ENCODE measurements around the gene ZNF780A.

Gene ZNF780A

DNA sequence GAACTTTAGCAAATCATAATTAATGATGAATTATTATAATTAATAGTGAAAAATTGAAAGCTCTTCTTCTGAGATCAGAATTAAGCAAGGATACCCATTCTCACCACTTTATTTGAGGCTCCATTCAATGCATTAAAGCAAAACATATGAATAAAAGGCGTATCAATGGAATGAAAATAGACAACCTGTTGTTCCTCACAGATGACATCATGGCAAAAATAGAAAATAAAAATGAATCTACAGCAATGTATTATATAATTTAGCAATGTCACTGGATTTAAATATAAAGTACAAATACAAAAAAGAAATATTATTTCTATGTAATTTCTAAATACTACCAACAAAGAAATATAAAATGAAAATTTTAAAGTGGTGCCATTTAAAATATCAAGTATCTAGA, 11.1 kb upstream of the ZNF780A start:
- H3K27ac ChIP-seq (ENCODE audit: extremely low read depth, low read depth, low read length) = no peak overlapping the region
- H3K9me3 ChIP-seq (ENCODE audit: control insufficient read depth, insufficient read depth, low read depth, low read length) = peaks cover 6% of the 10 kb centered on the region
- CTCF ChIA-PET = interaction anchor here (0.6 to 1.2 kb wide), 2 partner anchors 37 to 239 kb away, joined by 4 read pairs; no protein-coding TSS in a partner anchor
- TF ChIP-seq, protein P1, sequence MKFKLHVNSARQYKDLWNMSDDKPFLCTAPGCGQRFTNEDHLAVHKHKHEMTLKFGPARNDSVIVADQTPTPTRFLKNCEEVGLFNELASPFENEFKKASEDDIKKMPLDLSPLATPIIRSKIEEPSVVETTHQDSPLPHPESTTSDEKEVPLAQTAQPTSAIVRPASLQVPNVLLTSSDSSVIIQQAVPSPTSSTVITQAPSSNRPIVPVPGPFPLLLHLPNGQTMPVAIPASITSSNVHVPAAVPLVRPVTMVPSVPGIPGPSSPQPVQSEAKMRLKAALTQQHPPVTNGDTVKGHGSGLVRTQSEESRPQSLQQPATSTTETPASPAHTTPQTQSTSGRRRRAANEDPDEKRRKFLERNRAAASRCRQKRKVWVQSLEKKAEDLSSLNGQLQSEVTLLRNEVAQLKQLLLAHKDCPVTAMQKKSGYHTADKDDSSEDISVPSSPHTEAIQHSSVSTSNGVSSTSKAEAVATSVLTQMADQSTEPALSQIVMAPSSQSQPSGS (tag by site-specific recombination; IDR thresholded peaks at IDR 0.05; ENCODE audit: low read depth) = peak; percentile 63
- TF ChIP-seq SCRT2 (tag by site-specific recombination; IDR thresholded peaks at IDR 0.05) (peak; percentile 62), ZNF449 (tag by site-specific recombination; IDR thresholded peaks at IDR 0.05) (no peak), GLIS1 (tag by site-specific recombination; IDR thresholded peaks at IDR 0.05) (no peak)
- no peaks in the 10 kb centered on the region for H3K4me1 ChIP-seq (ENCODE audit: control insufficient read depth, insufficient read depth, low read length)
- H3K4me3 ChIP-seq (ENCODE audit: low read depth, low read length) = no peak overlapping the region
- no peaks in the 10 kb centered on the region; a peak in 1 of 3 replicates for H3K36me3 ChIP-seq (ENCODE audit: control insufficient read depth in 2 of 2, insufficient read depth in 1 of 2, low read length in 2 of 2)
- POLR2A ChIA-PET = no interaction called here

DNA sequence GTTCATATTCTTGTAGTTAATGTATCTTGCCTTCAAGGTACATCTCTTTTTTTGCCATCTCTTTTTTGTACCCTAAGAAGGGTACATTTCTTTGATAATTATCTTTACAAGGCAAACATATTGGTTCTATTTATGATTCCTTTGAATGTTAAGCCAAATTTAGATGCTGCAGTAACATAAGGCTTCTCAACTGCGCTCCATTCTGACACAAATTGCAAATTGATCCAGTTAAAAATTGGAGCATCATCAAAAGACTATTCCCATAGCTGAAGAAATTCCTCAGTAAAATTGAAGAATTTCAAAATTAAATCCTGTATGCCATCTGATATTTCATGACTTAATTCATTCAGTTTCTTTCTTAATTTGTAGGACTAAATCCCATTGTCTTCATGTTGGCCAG, 2.7 kb upstream of the ZNF780A start:
- ChIA-PET POLR2A (no interaction called here), CTCF (interaction anchor here (1.0 to 2.5 kb wide), 4 partner anchors 47 to 325 kb away, joined by 4 to 10 read pairs (median 6); no protein-coding TSS in a partner anchor)

More for the DNA sequence above, 2.7 kb upstream of the ZNF780A start:
- H3K36me3 ChIP-seq (ENCODE audit: control insufficient read depth in 2 of 2, insufficient read depth in 1 of 2, low read length in 2 of 2) = peaks cover 3 to 5% of the 10 kb centered on the region in 2 experiments
- H3K4me1 ChIP-seq (ENCODE audit: control insufficient read depth, insufficient read depth, low read length) = peaks cover 16% of the 10 kb centered on the region
- no peak for TF ChIP-seq ZSCAN23 (tag by site-specific recombination; IDR thresholded peaks at IDR 0.05)
- no peak for TF ChIP-seq ZNF548 (tag by site-specific recombination; IDR thresholded peaks at IDR 0.05)
- no peak for TF ChIP-seq ZNF560 (tag by site-specific recombination; IDR thresholded peaks at IDR 0.05; ENCODE audit: borderline replicate concordance)
- TF ChIP-seq ZNF701 (tag by site-specific recombination; IDR thresholded peaks at IDR 0.05) = no peak
- TF ChIP-seq PRDM2 (tag by site-specific recombination; IDR thresholded peaks at IDR 0.05; ENCODE audit: borderline replicate concordance) = no peak
- TF ChIP-seq ZBTB8A (tag by site-specific recombination; IDR thresholded peaks at IDR 0.05) = no peak
- no peaks in the 10 kb centered on the region for H3K9me3 ChIP-seq (ENCODE audit: control insufficient read depth, insufficient read depth, low read depth, low read length)
- no peak overlapping the region for H3K27ac ChIP-seq (ENCODE audit: extremely low read depth, low read depth, low read length)
- no peak overlapping the region for H3K4me3 ChIP-seq (ENCODE audit: low read depth, low read length)

All from HEK293 (cell line).